ENCODE measurements around the gene GATB.

Gene GATB

DNA sequence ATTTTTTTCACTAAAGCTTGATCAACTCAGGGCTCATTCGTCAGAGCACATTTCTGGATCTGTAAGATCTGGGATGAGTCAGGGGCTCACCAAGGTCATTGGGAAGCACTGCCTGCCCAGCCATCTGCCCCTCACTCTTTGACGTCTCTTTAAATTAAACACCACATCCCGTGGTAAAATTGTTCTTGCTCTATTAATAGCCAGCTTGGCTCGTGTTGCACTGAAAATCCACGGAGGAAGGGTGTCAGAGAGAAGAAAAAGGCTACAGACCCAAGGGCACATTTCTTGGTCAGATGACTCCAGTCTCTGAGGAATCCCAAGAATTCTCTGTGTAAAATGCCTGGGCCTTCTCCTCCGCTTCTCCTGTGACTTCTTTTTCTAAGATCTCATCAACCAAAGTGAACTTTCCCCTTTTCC, 45.7 kb upstream of the GATB start:
- H3K4me3 ChIP-seq (ENCODE audit: low read depth, low read length) = no peak overlapping the region
- no peak for DNase-seq (ENCODE audit: low read depth)
- TF ChIP-seq, protein P1, sequence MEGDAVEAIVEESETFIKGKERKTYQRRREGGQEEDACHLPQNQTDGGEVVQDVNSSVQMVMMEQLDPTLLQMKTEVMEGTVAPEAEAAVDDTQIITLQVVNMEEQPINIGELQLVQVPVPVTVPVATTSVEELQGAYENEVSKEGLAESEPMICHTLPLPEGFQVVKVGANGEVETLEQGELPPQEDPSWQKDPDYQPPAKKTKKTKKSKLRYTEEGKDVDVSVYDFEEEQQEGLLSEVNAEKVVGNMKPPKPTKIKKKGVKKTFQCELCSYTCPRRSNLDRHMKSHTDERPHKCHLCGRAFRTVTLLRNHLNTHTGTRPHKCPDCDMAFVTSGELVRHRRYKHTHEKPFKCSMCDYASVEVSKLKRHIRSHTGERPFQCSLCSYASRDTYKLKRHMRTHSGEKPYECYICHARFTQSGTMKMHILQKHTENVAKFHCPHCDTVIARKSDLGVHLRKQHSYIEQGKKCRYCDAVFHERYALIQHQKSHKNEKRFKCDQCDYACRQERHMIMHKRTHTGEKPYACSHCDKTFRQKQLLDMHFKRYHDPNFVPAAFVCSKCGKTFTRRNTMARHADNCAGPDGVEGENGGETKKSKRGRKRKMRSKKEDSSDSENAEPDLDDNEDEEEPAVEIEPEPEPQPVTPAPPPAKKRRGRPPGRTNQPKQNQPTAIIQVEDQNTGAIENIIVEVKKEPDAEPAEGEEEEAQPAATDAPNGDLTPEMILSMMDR (IDR thresholded peaks at IDR 0.05; ENCODE audit: control insufficient read depth, extremely low read depth, insufficient read depth) = no peak

DNA sequence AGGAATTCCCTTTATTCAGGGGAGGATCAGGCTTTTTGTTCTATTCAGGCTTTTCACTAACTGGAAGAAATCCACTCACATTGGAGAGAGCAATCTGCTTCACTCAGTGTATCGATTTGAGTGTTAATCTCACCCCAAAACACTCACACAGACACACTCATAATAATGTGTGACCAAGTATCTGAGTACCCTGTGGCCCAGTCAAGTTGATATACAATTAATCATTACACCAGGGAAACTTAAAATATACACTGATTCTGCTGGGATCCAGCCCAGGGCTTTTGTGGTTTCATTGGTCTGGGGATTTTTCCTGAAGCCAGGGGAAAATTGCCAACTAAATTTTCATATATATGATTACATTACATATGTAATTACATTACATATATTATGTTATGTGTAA, 44.0 kb upstream of the GATB start:
- no peak for DNase-seq (ENCODE audit: low read depth)
- TF ChIP-seq, protein P1 (IDR thresholded peaks at IDR 0.05; ENCODE audit: control insufficient read depth, extremely low read depth, insufficient read depth) = no peak

GRCh38 chr4:151804086-151804630, 43.4 kb upstream of the GATB start:
- TF ChIP-seq, protein P1 (IDR thresholded peaks at IDR 0.05; ENCODE audit: control insufficient read depth, extremely low read depth, insufficient read depth) = no peak
- no peak overlapping the region for H3K4me3 ChIP-seq (ENCODE audit: low read depth, low read length)
- DNase-seq (ENCODE audit: low read depth) = no peak

More for the DNA sequence above, 44.0 kb upstream of the GATB start:
- H3K4me3 ChIP-seq (ENCODE audit: low read depth, low read length) = no peak overlapping the region

GRCh38 chr4:151803246-151803645, 42.4 kb upstream of the GATB start:
- TF ChIP-seq, protein P1 (IDR thresholded peaks at IDR 0.05; ENCODE audit: control insufficient read depth, extremely low read depth, insufficient read depth) = no peak
- DNase-seq (ENCODE audit: low read depth) = no peak
- no peak overlapping the region for H3K4me3 ChIP-seq (ENCODE audit: low read depth, low read length)

GRCh38 chr4:151801547-151802516, 41.0 kb upstream of the GATB start:
- H3K4me3 ChIP-seq (ENCODE audit: low read depth, low read length) = no peak overlapping the region
- peak; percentile 11 for DNase-seq (ENCODE audit: low read depth)
- TF ChIP-seq, protein P1 (IDR thresholded peaks at IDR 0.05; ENCODE audit: control insufficient read depth, extremely low read depth, insufficient read depth) = peak; percentile 97

DNA sequence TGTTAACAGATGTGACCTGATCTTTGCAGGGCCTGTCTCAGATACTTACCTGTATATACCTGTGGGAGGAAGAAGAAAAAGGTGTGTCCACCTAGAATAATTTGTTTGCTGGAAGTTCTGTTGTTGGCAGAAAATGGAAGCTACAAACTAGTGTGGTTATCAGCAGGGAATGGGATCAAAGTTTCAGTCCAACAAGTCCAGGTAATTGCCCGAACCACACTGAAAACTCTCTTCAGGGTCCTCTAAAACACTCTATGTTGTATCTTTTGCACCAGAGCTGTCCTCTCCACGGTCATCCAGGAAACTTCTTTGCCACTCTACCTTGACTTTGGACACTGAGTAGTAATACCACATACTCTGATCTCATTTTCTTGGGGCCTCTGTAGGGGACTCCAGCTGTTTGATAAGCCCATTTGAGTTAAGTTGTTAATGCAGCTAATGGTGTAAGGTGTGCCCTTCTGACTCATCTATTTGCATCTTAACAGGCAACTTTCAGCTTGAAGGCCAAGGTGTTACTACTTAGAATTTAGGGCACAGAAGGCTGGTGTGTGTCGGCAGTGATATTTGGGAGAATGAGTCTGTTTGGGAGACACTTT, 38.7 kb upstream of the GATB start:
- TF ChIP-seq, protein P1 (IDR thresholded peaks at IDR 0.05; ENCODE audit: control insufficient read depth, extremely low read depth, insufficient read depth) = no peak
- no peak overlapping the region for H3K4me3 ChIP-seq (ENCODE audit: low read depth, low read length)
- no peak for DNase-seq (ENCODE audit: low read depth)
